HCT116 (cell line): Measurements from ENCODE around the gene PGM2L1. TPM values are rescaled to one million over a fixed set of nuclear protein-coding genes. Genes with fewer than 3 reads are reported as not detected.

Source experiments
- ATAC-seq: fragments of 200-7000 bp; cut with Tn5 transposase; 2 replicates; pipeline ENCODE4 v1.9.1; 2020; ENCODE audit warnings: mild to moderate bottlenecking, moderate library complexity
- BruUV-seq: library from RNA; stranded (reverse); fragments of 400-500 nt; replicated peaks from 2 replicates; lab custom pipeline; 2021; lab: Mats Ljungman, UMichigan
- CTCF ChIA-PET: fragments of 300-600 bp; sonication (Branson Sonifier 250); formaldehyde crosslinking; loops from one replicate; lab custom pipeline; 2021; ENCODE audit warnings: antibody characterized with exemption; lab: Charles Lee
- POLR2A ChIA-PET: fragments of 300-600, 350-600 bp; sonication (Branson Sonifier 250); formaldehyde crosslinking; loops from one replicate; lab custom pipeline; 2021; ENCODE audit warnings: antibody characterized with exemption; lab: Charles Lee
- RAD21 ChIA-PET, 2 experiments: fragments of 300-600 bp; sonication (Branson Sonifier 250); formaldehyde crosslinking; loops; one replicate each; lab custom pipeline; 2023; ENCODE audit warnings: low total read pairs in 2 of 2; ENCODE audit not compliant: uncharacterized antibody in 2 of 2, unreplicated experiment in 2 of 2, low non-redundant PET in 1 of 2; lab: Charles Lee
- DNase-seq: peaks from one replicate; pipeline ENCODE4 v3.0.0-alpha.2; 2010; ENCODE audit warnings: low read depth, low spot score
- H2AFZ ChIP-seq: fragments of 200-600 bp; shearing (Covaris generic), sonication (generic); 2 replicates; pipeline ENCODE4 v1.6.1; 2017; ENCODE audit warnings: low read depth, mixed run types, mixed read lengths, antibody characterized with exemption, low read length; ENCODE audit not compliant: poor library complexity, severe bottlenecking
- H3K27ac ChIP-seq: 2 replicates; pipeline ENCODE4 v1.5.1; 2012; ENCODE audit warnings: low read depth, low read length
- H3K27me3 ChIP-seq: fragments of 200-600 bp; sonication (generic); 2 replicates; pipeline ENCODE4 v1.6.1; 2016; ENCODE audit warnings: mixed run types, low read length, mixed read lengths; ENCODE audit not compliant: insufficient read depth
- H3K36me3 ChIP-seq, 2 experiments: fragments of 200-500 bp in 1 of 2; fragments of 200-600 bp in 1 of 2; sonication (Bioruptor generic) in 1 of 2; sonication (generic) in 1 of 2; 2 replicates each; pipeline versions ENCODE4 v1.5.1 to v1.6.1; 2014 to 2016; ENCODE audit warnings: low read length in 2 of 2, inconsistent platforms in 1 of 2, mixed read lengths in 1 of 2, mixed run types in 1 of 2; ENCODE audit not compliant: insufficient read depth in 2 of 2, control insufficient read depth in 1 of 2
- H3K4me1 ChIP-seq, 2 experiments: fragments of 200-600 bp in 1 of 2; sonication (generic) in 1 of 2; 2 replicates each; pipeline versions ENCODE4 v1.5.1 to v1.6.1; 2012 to 2017; ENCODE audit warnings: low read length in 2 of 2, inconsistent platforms in 1 of 2, mild to moderate bottlenecking in 1 of 2, mixed read lengths in 1 of 2, mixed run types in 1 of 2, moderate library complexity in 1 of 2; ENCODE audit not compliant: insufficient read depth in 2 of 2, control insufficient read depth in 1 of 2
- H3K4me2 ChIP-seq: fragments of 200-600 bp; sonication (generic); 2 replicates; pipeline ENCODE4 v1.6.1; 2017; ENCODE audit warnings: mixed run types, low read length, mixed read lengths
- H3K4me3 ChIP-seq, 2 experiments: fragments of 200-600 bp in 1 of 2; sonication (generic) in 1 of 2; replicated peaks in 1 of 2; 2 replicates each; pipeline ENCODE4 v1.5.1; 2011 to 2016; ENCODE audit warnings: low read length in 2 of 2, control low read depth in 1 of 2, low read depth in 1 of 2, mild to moderate bottlenecking in 1 of 2, mixed read lengths in 1 of 2, mixed run types in 1 of 2
- H3K79me2 ChIP-seq: fragments of 200-600 bp; sonication (generic); 2 replicates; pipeline ENCODE4 v1.6.1; 2017; ENCODE audit warnings: mild to moderate bottlenecking, mixed run types, low read length, moderate library complexity, mixed read lengths; ENCODE audit not compliant: insufficient read depth
- H3K9ac ChIP-seq: fragments of 200-600 bp; sonication (generic); 2 replicates; pipeline ENCODE4 v1.6.1; 2016; ENCODE audit warnings: low read length, mixed read lengths
- H3K9me2 ChIP-seq: fragments of 200-600 bp; sonication (generic), shearing (Covaris generic); 2 replicates; pipeline ENCODE4 v1.6.1; 2017; ENCODE audit warnings: mixed run types, mild to moderate bottlenecking, moderate library complexity; ENCODE audit not compliant: insufficient read depth
- H3K9me3 ChIP-seq, 2 experiments: fragments of 200-500 bp in 1 of 2; fragments of 200-600 bp in 1 of 2; sonication (Bioruptor generic) in 1 of 2; sonication (generic) in 1 of 2; 2 replicates each; pipeline ENCODE4 v1.6.1; 2014 to 2017; ENCODE audit warnings: low read length in 2 of 2, mixed read lengths in 2 of 2, inconsistent platforms in 1 of 2, low read depth in 1 of 2, mild to moderate bottlenecking in 1 of 2, mixed run types in 1 of 2, moderate library complexity in 1 of 2; ENCODE audit not compliant: control insufficient read depth in 1 of 2, insufficient read depth in 1 of 2
- H4K20me1 ChIP-seq: fragments of 200-600 bp; sonication (generic), shearing (Covaris generic); 2 replicates; pipeline ENCODE4 v1.6.1; 2017; ENCODE audit warnings: mixed run types, mild to moderate bottlenecking, moderate library complexity; ENCODE audit not compliant: insufficient read depth
- CBX3 ChIP-seq: IDR thresholded peaks from 2 replicates; pipeline ENCODE4 v1.6.1; 2012; ENCODE audit warnings: low read depth
- CEBPB ChIP-seq: IDR thresholded peaks from 2 replicates; pipeline ENCODE4 v1.6.1; 2012; ENCODE audit warnings: low read depth
- EGR1 ChIP-seq: IDR thresholded peaks from 2 replicates; pipeline ENCODE4 v1.6.1; 2012; ENCODE audit warnings: low read depth
- ELF1 ChIP-seq: IDR thresholded peaks from 2 replicates; pipeline ENCODE4 v1.6.1; 2012; ENCODE audit warnings: low read depth, borderline replicate concordance
- EZH2 ChIP-seq: fragments of 200-600 bp; sonication (generic); IDR thresholded peaks from 2 replicates; pipeline ENCODE4 v1.6.1; 2017; ENCODE audit warnings: antibody characterized with exemption, mixed run types
- EZH2phosphoT487 ChIP-seq: fragments of 200-600 bp; IDR thresholded peaks from 2 replicates; pipeline ENCODE4 v1.6.1; 2018; ENCODE audit warnings: antibody characterized with exemption, borderline replicate concordance
- FOSL1 ChIP-seq: IDR thresholded peaks from 2 replicates; pipeline ENCODE4 v1.6.1; 2012; ENCODE audit warnings: low read depth
- JUND ChIP-seq: IDR thresholded peaks from 2 replicates; pipeline ENCODE4 v1.6.1; 2012
- POLR2A ChIP-seq: IDR thresholded peaks from 2 replicates; pipeline ENCODE4 v1.7.0; 2011; ENCODE audit warnings: borderline replicate concordance; ENCODE audit not compliant: insufficient read depth, insufficient read length; ENCODE audit errors: extremely low read depth
- POLR2AphosphoS5 ChIP-seq: IDR thresholded peaks from 2 replicates; pipeline ENCODE4 v1.6.1; 2011; ENCODE audit warnings: mild to moderate bottlenecking, low read depth, low read length, moderate library complexity
- SP1 ChIP-seq: IDR thresholded peaks from 2 replicates; pipeline ENCODE4 v1.6.1; 2012; ENCODE audit warnings: low read depth
- SRF ChIP-seq: IDR thresholded peaks from 2 replicates; pipeline ENCODE4 v1.6.1; 2012; ENCODE audit warnings: low read depth
- TCF7L2 ChIP-seq: IDR thresholded peaks from 2 replicates; pipeline ENCODE4 v1.7.0; 2011; ENCODE audit warnings: borderline replicate concordance, inconsistent platforms; ENCODE audit not compliant: insufficient read depth, insufficient read length; ENCODE audit errors: extremely low read depth
- ZFX ChIP-seq: fragments of 450-650 bp; IDR thresholded peaks from 2 replicates; pipeline ENCODE4 v1.6.1; 2017
- ZNF274 ChIP-seq: fragments of 200-500 bp; sonication (Bioruptor generic); IDR thresholded peaks from 2 replicates; pipeline ENCODE4 v1.6.1; 2014; ENCODE audit warnings: mild to moderate bottlenecking, low read depth, low read length, inconsistent platforms
- intact Hi-C: fragments of 100-400 bp; cut with micrococcal nuclease; formaldehyde crosslinking; loops from 2 replicates; pipeline ENCODE4 v1.10.0; 2022
- total RNA-seq: library from RNA; stranded (reverse); gene quantifications from one replicate; pipeline ENCODE4 v1.2.1, GENCODE V29; 2021; ENCODE audit not compliant: unreplicated experiment
- TF ChIP-seq, protein P1 (sequence below): IDR thresholded peaks from 2 replicates; pipeline ENCODE4 v1.6.1; 2012
- TF ChIP-seq, protein P2 (sequence below): IDR thresholded peaks from 2 replicates; pipeline ENCODE4 v1.6.1; 2012
- TF ChIP-seq, protein P3 (sequence below), 3 experiments: fragments of 200-600 bp in 1 of 3; sonication (generic) in 1 of 3; IDR thresholded peaks in 2 of 3; conservative IDR thresholded peaks in 1 of 3; 2 replicates each; pipeline ENCODE4 v1.5.1; 2012 to 2017; ENCODE audit warnings: low read depth in 2 of 3, low read length in 2 of 3, antibody characterized with exemption in 1 of 3, borderline replicate concordance in 1 of 3, control low read depth in 1 of 3, mild to moderate bottlenecking in 1 of 3, mixed read lengths in 1 of 3, mixed run types in 1 of 3, moderate library complexity in 1 of 3; ENCODE audit not compliant: insufficient read depth in 1 of 3

Gene PGM2L1
- total RNA-seq, 1 experiment from 2014 or later, result 4.9 TPM

DNA sequence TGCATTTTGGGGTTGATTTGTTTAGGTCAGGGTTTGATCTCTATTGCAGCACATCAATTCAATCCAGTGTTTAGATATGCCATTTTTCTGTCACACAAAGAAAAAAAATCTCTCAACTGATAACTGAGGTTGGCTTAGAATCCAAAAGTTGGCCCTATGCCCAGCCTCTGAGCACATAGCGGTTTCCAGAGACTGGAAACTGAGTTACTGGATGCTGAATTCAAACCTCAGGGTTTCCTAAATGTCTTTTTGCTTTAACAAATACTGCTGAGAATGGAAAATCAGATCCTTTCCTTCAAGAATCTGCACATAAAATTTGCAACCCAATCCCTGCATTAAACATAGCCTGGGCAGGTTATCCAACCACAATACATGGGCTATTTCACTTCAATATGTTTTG is 90.8 kb downstream of the PGM2L1 start:
- ATAC-seq (no peak), DNase-seq (no peak)
- no peak overlapping the region for H2AFZ ChIP-seq
- H3K27ac ChIP-seq, result no peak overlapping the region
- no peak overlapping the region for H3K4me2 ChIP-seq
- H3K79me2 ChIP-seq, result no peaks in the 10 kb centered on the region
- no peaks in the 10 kb centered on the region for H3K36me3 ChIP-seq
- BruUV-seq, result no TSS peak
- no peak overlapping the region for H3K9ac ChIP-seq
- no peak for TF ChIP-seq EGR1
- TF ChIP-seq EZH2, result no peak
- no peak for TF ChIP-seq POLR2A
- TF ChIP-seq SRF, result no peak
- TF ChIP-seq CBX3, result no peak
- TF ChIP-seq POLR2AphosphoS5, result no peak
- TF ChIP-seq ELF1, result no peak
- TF ChIP-seq CEBPB, result no peak
- TF ChIP-seq SP1, result no peak
- TF ChIP-seq FOSL1, result no peak
- TF ChIP-seq, protein P1, sequence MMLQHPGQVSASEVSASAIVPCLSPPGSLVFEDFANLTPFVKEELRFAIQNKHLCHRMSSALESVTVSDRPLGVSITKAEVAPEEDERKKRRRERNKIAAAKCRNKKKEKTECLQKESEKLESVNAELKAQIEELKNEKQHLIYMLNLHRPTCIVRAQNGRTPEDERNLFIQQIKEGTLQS, result no peak
- TF ChIP-seq ZFX, result no peak
- no peak for TF ChIP-seq JUND
- RAD21 ChIA-PET, result no interaction called here
- H4K20me1 ChIP-seq, result no peaks in the 10 kb centered on the region
- H3K9me2 ChIP-seq, result no peaks in the 10 kb centered on the region
- no peaks in the 10 kb centered on the region for H3K27me3 ChIP-seq
- no peak overlapping the region for H3K4me3 ChIP-seq
- CTCF ChIA-PET, result no interaction called here
- intact Hi-C loops, result no loop called here
- no peaks in the 10 kb centered on the region for H3K9me3 ChIP-seq
- H3K4me1 ChIP-seq, result peaks cover 0 to 11% of the 10 kb centered on the region in 2 experiments; a peak in 1 of 4 replicates
- POLR2A ChIA-PET, result no interaction called here

DNA sequence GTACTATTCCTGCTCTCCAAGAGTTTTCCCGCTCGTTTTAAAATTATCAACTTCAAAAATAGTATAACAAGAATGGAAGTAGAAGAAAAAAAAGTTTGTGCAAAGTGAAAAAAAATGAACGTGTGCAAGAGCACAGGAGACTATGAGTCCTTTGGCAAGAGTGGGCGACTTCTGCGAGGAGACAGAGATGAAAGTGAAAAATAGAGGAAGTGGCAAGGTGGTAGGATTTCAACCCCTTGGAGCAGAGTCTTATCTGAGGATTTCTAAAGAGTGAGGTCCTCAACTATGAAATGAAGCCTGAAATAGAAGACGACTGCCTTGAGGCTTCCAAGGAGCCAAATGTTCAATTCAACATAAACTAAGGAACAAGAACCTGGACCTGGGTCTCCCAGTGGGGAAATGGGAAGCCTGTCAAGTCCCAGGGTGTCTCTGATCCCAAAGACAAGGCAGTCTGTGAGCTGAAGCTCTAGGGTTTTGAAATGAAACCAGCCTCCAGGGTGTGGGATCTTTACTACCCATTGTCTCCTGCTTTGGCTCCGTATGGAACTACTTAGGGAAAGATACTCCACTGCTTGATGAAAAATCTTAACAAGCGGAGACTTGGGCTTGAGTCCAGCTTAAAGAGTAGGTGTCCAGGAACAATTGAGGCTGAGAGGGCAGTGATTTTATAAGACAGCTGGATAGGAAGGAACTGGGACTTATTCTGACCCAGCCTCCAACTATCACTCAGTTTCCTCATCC is 91.6 kb downstream of the PGM2L1 start:
- Histone ChIP-seq H3K79me2 (no peaks in the 10 kb centered on the region), H3K9me2 (no peaks in the 10 kb centered on the region), H3K4me1 (peaks cover 0 to 7% of the 10 kb centered on the region in 2 experiments; a peak in 1 of 4 replicates), H3K9me3 (no peaks in the 10 kb centered on the region), H3K9ac (no peak overlapping the region), H3K4me3 (no peak overlapping the region), H4K20me1 (no peaks in the 10 kb centered on the region), H3K4me2 (no peak overlapping the region), H3K27me3 (no peaks in the 10 kb centered on the region), H3K36me3 (no peaks in the 10 kb centered on the region), H2AFZ (no peak overlapping the region), H3K27ac (no peak overlapping the region)
- BruUV-seq, result no TSS peak
- ChIA-PET POLR2A (no interaction called here), CTCF (no interaction called here), RAD21 (no interaction called here)
- no peak for ATAC-seq
- no peak for DNase-seq
- intact Hi-C loops, result no loop called here
- TF ChIP-seq EZH2 (no peak), ZNF274 (no peak), CBX3 (no peak), TCF7L2 (no peak), EZH2phosphoT487 (no peak), SRF (no peak)
- TF ChIP-seq, protein P2, sequence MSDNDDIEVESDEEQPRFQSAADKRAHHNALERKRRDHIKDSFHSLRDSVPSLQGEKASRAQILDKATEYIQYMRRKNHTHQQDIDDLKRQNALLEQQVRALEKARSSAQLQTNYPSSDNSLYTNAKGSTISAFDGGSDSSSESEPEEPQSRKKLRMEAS, result no peak
- TF ChIP-seq, protein P3, sequence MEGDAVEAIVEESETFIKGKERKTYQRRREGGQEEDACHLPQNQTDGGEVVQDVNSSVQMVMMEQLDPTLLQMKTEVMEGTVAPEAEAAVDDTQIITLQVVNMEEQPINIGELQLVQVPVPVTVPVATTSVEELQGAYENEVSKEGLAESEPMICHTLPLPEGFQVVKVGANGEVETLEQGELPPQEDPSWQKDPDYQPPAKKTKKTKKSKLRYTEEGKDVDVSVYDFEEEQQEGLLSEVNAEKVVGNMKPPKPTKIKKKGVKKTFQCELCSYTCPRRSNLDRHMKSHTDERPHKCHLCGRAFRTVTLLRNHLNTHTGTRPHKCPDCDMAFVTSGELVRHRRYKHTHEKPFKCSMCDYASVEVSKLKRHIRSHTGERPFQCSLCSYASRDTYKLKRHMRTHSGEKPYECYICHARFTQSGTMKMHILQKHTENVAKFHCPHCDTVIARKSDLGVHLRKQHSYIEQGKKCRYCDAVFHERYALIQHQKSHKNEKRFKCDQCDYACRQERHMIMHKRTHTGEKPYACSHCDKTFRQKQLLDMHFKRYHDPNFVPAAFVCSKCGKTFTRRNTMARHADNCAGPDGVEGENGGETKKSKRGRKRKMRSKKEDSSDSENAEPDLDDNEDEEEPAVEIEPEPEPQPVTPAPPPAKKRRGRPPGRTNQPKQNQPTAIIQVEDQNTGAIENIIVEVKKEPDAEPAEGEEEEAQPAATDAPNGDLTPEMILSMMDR (IDR thresholded peaks at IDR 0.05 in 2 of 3, conservative IDR thresholded peaks at IDR 0.05 in 1 of 3; ENCODE audit: borderline replicate concordance in 1 of 3, insufficient read depth in 1 of 3, low read depth in 2 of 3, low read length in 2 of 3), result no peak
- TF ChIP-seq, protein P1, result no peak
